ENCODE measurements around the gene ZNF280D.
"Not testable (repeated sequence)": the region's sequence is repeated elsewhere in the genome, so short reads cannot be mapped to it uniquely, and the experiment has no call there.

The ZNF280D gene

GRCh38 chr15:56719774-56720555 is 13.3 kb downstream of the ZNF280D start:
- in situ Hi-C loops (cut with MboI; ENCODE audit: low sequenced_read_pairs) = no loop called here

GRCh38 chr15:56719021-56719612 is 14.2 kb downstream of the ZNF280D start:
- in situ Hi-C loops (cut with MboI; ENCODE audit: low sequenced_read_pairs) = no loop called here

GRCh38 chr15:56718560-56718959 is 14.7 kb downstream of the ZNF280D start:
- in situ Hi-C loops (cut with MboI; ENCODE audit: low sequenced_read_pairs) = no loop called here

GRCh38 chr15:56716334-56716733 is 17.0 kb downstream of the ZNF280D start:
- in situ Hi-C loops (cut with MboI; ENCODE audit: low sequenced_read_pairs) = no loop called here

- in situ Hi-C loops (cut with MboI; ENCODE audit: low sequenced_read_pairs) = no loop called here
Observed at GRCh38 chr15:56715220-56715619, 18.1 kb downstream of the ZNF280D start.

- in situ Hi-C loops (cut with MboI; ENCODE audit: low sequenced_read_pairs) = not testable (repeated sequence)
Observed at GRCh38 chr15:56709502-56709901, 23.8 kb downstream of the ZNF280D start.

- in situ Hi-C loops (cut with MboI; ENCODE audit: low sequenced_read_pairs) = no loop called here
Observed at GRCh38 chr15:56699743-56700142, 33.6 kb downstream of the ZNF280D start.

- in situ Hi-C loops (cut with MboI; ENCODE audit: low sequenced_read_pairs) = no loop called here
Observed at GRCh38 chr15:56698270-56698669, 35.0 kb downstream of the ZNF280D start.

GRCh38 chr15:56693761-56694160 is 39.5 kb downstream of the ZNF280D start:
- in situ Hi-C loops (cut with MboI; ENCODE audit: low sequenced_read_pairs) = no loop called here

GRCh38 chr15:56690733-56691132 is 42.6 kb downstream of the ZNF280D start:
- in situ Hi-C loops (cut with MboI; ENCODE audit: low sequenced_read_pairs) = no loop called here

GRCh38 chr15:56683908-56684307 is 49.4 kb downstream of the ZNF280D start:
- in situ Hi-C loops (cut with MboI; ENCODE audit: low sequenced_read_pairs) = no loop called here

GRCh38 chr15:56681113-56681512 is 52.2 kb downstream of the ZNF280D start:
- in situ Hi-C loops (cut with MboI; ENCODE audit: low sequenced_read_pairs) = no loop called here

GRCh38 chr15:56679225-56679624 is 54.1 kb downstream of the ZNF280D start:
- in situ Hi-C loops (cut with MboI; ENCODE audit: low sequenced_read_pairs) = no loop called here

- in situ Hi-C loops (cut with MboI; ENCODE audit: low sequenced_read_pairs) = no loop called here
Observed at GRCh38 chr15:56678571-56678970, 54.7 kb downstream of the ZNF280D start.

- in situ Hi-C loops (cut with MboI; ENCODE audit: low sequenced_read_pairs) = no loop called here
Observed at GRCh38 chr15:56677271-56677670, 56.0 kb downstream of the ZNF280D start.

- in situ Hi-C loops (cut with MboI; ENCODE audit: low sequenced_read_pairs) = no loop called here
Observed at GRCh38 chr15:56675930-56676329, 57.4 kb downstream of the ZNF280D start.

GRCh38 chr15:56674857-56675256 is 58.5 kb downstream of the ZNF280D start:
- in situ Hi-C loops (cut with MboI; ENCODE audit: low sequenced_read_pairs) = no loop called here

- in situ Hi-C loops (cut with MboI; ENCODE audit: low sequenced_read_pairs) = no loop called here
Observed at GRCh38 chr15:56672721-56673120, 60.6 kb downstream of the ZNF280D start.

- in situ Hi-C loops (cut with MboI; ENCODE audit: low sequenced_read_pairs) = no loop called here
Observed at GRCh38 chr15:56667517-56667916, 65.8 kb downstream of the ZNF280D start.

- in situ Hi-C loops (cut with MboI; ENCODE audit: low sequenced_read_pairs) = no loop called here
Observed at GRCh38 chr15:56660943-56661342, 72.4 kb downstream of the ZNF280D start.

GRCh38 chr15:56659197-56659596 is 74.1 kb downstream of the ZNF280D start:
- in situ Hi-C loops (cut with MboI; ENCODE audit: low sequenced_read_pairs) = no loop called here

- in situ Hi-C loops (cut with MboI; ENCODE audit: low sequenced_read_pairs) = no loop called here
Observed at GRCh38 chr15:56654624-56655023, 78.7 kb downstream of the ZNF280D start.

GRCh38 chr15:56654216-56654615 is 79.1 kb downstream of the ZNF280D start:
- in situ Hi-C loops (cut with MboI; ENCODE audit: low sequenced_read_pairs) = no loop called here

Data from HL-60/S4 treated with retinoic acid at 250 ng/mL for 4 days and 3 days (cell line).